Measurements from ENCODE around the gene PACSIN1.

PACSIN1 gene

GRCh38 chr6:34425498-34426410 is 40.1 kb upstream of the PACSIN1 start, which contains the start of gene RPS10:
TSS of gene RPS10 (minus strand) at chr6:34426069. CDS start at chr6:34425221, 848 bp downstream.
- no peak for TF ChIP-seq CTCF (IDR thresholded peaks at IDR 0.05; ENCODE audit: insufficient read depth, low read depth, low read length, missing control alignments)
- DNase-seq (ENCODE audit: low read depth) = peak; percentile 96

GRCh38 chr6:34435916-34436315 is 30.0 kb upstream of the PACSIN1 start:
- no peak for DNase-seq (ENCODE audit: low read depth)
- no peak for TF ChIP-seq CTCF (IDR thresholded peaks at IDR 0.05; ENCODE audit: insufficient read depth, low read depth, low read length, missing control alignments)
- H3K4me3 ChIP-seq (ENCODE audit: low read depth, low read length) = no peak overlapping the region

More at GRCh38 chr6:34425498-34426410, 40.1 kb upstream of the PACSIN1 start, which contains the start of gene RPS10:
- H3K4me3 ChIP-seq (ENCODE audit: low read depth, low read length) = peak within 1 kb of the TSS; percentile 83

GRCh38 chr6:34436803-34437643 is 28.9 kb upstream of the PACSIN1 start:
- no peak for DNase-seq (ENCODE audit: low read depth)
- no peak for TF ChIP-seq CTCF (IDR thresholded peaks at IDR 0.05; ENCODE audit: insufficient read depth, low read depth, low read length, missing control alignments)
- no peak overlapping the region for H3K4me3 ChIP-seq (ENCODE audit: low read depth, low read length)

- no peak overlapping the region for H3K4me3 ChIP-seq (ENCODE audit: low read depth, low read length)
- TF ChIP-seq CTCF (IDR thresholded peaks at IDR 0.05; ENCODE audit: insufficient read depth, low read depth, low read length, missing control alignments) = no peak
These were observed 28.3 kb upstream of the PACSIN1 start for GRCh38 chr6:34437644-34437970.

GRCh38 chr6:34438705-34439104 is 27.2 kb upstream of the PACSIN1 start:
- no peak for DNase-seq (ENCODE audit: low read depth)
- no peak for TF ChIP-seq CTCF (IDR thresholded peaks at IDR 0.05; ENCODE audit: insufficient read depth, low read depth, low read length, missing control alignments)

More at GRCh38 chr6:34437644-34437970, 28.3 kb upstream of the PACSIN1 start:
- no peak for DNase-seq (ENCODE audit: low read depth)

GRCh38 chr6:34439442-34439841 is 26.4 kb upstream of the PACSIN1 start:
- TF ChIP-seq CTCF (IDR thresholded peaks at IDR 0.05; ENCODE audit: insufficient read depth, low read depth, low read length, missing control alignments) = no peak
- no peak overlapping the region for H3K4me3 ChIP-seq (ENCODE audit: low read depth, low read length)
- no peak for DNase-seq (ENCODE audit: low read depth)

More at GRCh38 chr6:34438705-34439104, 27.2 kb upstream of the PACSIN1 start:
- H3K4me3 ChIP-seq (ENCODE audit: low read depth, low read length) = no peak overlapping the region

Data from GM12865 (cell line).